Small intestine (tissue), 7 donors: Measurements from ENCODE around the gene TMEM121. TPM values are rescaled to one million over a fixed set of nuclear protein-coding genes. Genes with fewer than 3 reads are reported as not detected.

Experiments used
- DNase-seq, 2 donors: peaks; one replicate each; pipeline versions ENCODE4 v3.0.0 to v3.0.0-alpha.2; 2013
- FAIRE-seq: peaks from 2 replicates; lab custom pipeline; 2012; peaks lifted over from hg19 to GRCh38; lab: Jason Lieb, UNC
- H3K27ac ChIP-seq, 3 donors: one replicate each; pipeline ENCODE4 v1.5.1; 2013; ENCODE audit warnings: low read length in 2 of 3, mild to moderate bottlenecking in 2 of 3, control low read depth in 1 of 3, inconsistent platforms in 1 of 3, low read depth in 1 of 3, moderate library complexity in 1 of 3
- H3K27me3 ChIP-seq, 3 donors: one replicate each; pipeline ENCODE4 v1.6.1; 2013; ENCODE audit warnings: low read length in 3 of 3, inconsistent platforms in 1 of 3; ENCODE audit not compliant: control insufficient read depth in 3 of 3, insufficient read depth in 3 of 3
- H3K36me3 ChIP-seq, 3 donors: one replicate each; pipeline ENCODE4 v1.6.1; 2013; ENCODE audit warnings: low read length in 3 of 3, inconsistent platforms in 1 of 3, low read depth in 1 of 3, mild to moderate bottlenecking in 1 of 3, moderate library complexity in 1 of 3; ENCODE audit not compliant: control insufficient read depth in 3 of 3, insufficient read depth in 2 of 3
- H3K4me1 ChIP-seq, 3 donors: one replicate each; pipeline ENCODE4 v1.6.1; 2013; ENCODE audit warnings: low read length in 2 of 3, inconsistent platforms in 1 of 3, low read depth in 1 of 3, mild to moderate bottlenecking in 1 of 3, moderate library complexity in 1 of 3; ENCODE audit not compliant: control insufficient read depth in 3 of 3, insufficient read depth in 2 of 3
- H3K4me3 ChIP-seq, 3 donors: one replicate each; pipeline ENCODE4 v1.5.1; 2013; ENCODE audit warnings: low read length in 3 of 3, control low read depth in 1 of 3, inconsistent platforms in 1 of 3, low read depth in 1 of 3, mild to moderate bottlenecking in 1 of 3, moderate library complexity in 1 of 3
- H3K9me3 ChIP-seq, 2 donors: one replicate each; pipeline ENCODE4 v1.6.1; 2013; ENCODE audit warnings: low read depth in 1 of 2, low read length in 1 of 2; ENCODE audit not compliant: control insufficient read depth in 2 of 2, insufficient read depth in 1 of 2
- WGBS, 3 donors: extraction: QIAGEN DNeasy Blood & Tissue Kit; methylation state at CpG; one replicate each; pipeline ENCODE4 v1.1.7; 2013; 5-methylcytosine and 5-hydroxymethylcytosine counted together
- polyA plus RNA-seq, 4 donors: library from polyadenylated mRNA; stranded (reverse) in 3 of 4; unstranded in 1 of 4; fragments of 200-250 nt in 3 of 4; fragments of 120-200 nt in 1 of 4; gene quantifications; one replicate each; pipeline versions ENCODE4 v1.2.1 to v1.2.3, GENCODE V29; 2013
- donor health status: healthy with polysubstance abuse.
- donor health status: control.
- donor health status: control.
- donor health status: Bipolar disorder and iron deficiency.
- donor health status: healthy.

Gene TMEM121
- polyA plus RNA-seq, 4 donors = 1.5 to 2.0 TPM; not detected in 2

GRCh38 chr14:105495101-105495989 is 31.0 kb upstream of the TMEM121 start:
- H3K9me3 ChIP-seq = no peaks in the 10 kb centered on the region
- H3K4me3 ChIP-seq = no peak overlapping the region
- DNase-seq (no peak), FAIRE-seq (no peak)
- no peak overlapping the region for H3K27ac ChIP-seq
- H3K4me1 ChIP-seq = no peaks in the 10 kb centered on the region
- no peaks in the 10 kb centered on the region for H3K27me3 ChIP-seq
- WGBS, 3 donors = 83 to 89% (median 87%) methylated on average over 18 of the region's 18 CpGs
- H3K36me3 ChIP-seq = peaks cover 0 to 17% (median 2%) of the 10 kb centered on the region in 3 donors

- Histone ChIP-seq H3K27ac (no peak overlapping the region), H3K4me3 (no peak overlapping the region), H3K4me1 (no peaks in the 10 kb centered on the region), H3K27me3 (no peaks in the 10 kb centered on the region), H3K9me3 (no peaks in the 10 kb centered on the region), H3K36me3 (peaks cover 0 to 17% (median 2%) of the 10 kb centered on the region in 3 donors)
- DNase-seq (no peak), FAIRE-seq (no peak)
- 80 to 90% (median 84%) methylated on average over 17 to 18 of the region's 18 CpGs for WGBS, 3 donors
Observed at GRCh38 chr14:105495990-105496830, 30.2 kb upstream of the TMEM121 start.

- H3K27ac ChIP-seq = no peak overlapping the region
Observed at GRCh38 chr14:105496831-105497591, 29.4 kb upstream of the TMEM121 start.

GRCh38 chr14:105497671-105498429 is 28.5 kb upstream of the TMEM121 start:
- no peaks in the 10 kb centered on the region for H3K4me1 ChIP-seq
- H3K27ac ChIP-seq = no peak overlapping the region
- no peak overlapping the region for H3K4me3 ChIP-seq
- H3K9me3 ChIP-seq = no peaks in the 10 kb centered on the region
- DNase-seq = no peak
- peaks cover 0 to 12% (median 2%) of the 10 kb centered on the region in 3 donors for H3K36me3 ChIP-seq
- FAIRE-seq = no peak
- no peaks in the 10 kb centered on the region for H3K27me3 ChIP-seq
- 86 to 93% (median 89%) methylated on average over 29 to 31 of the region's 31 CpGs for WGBS, 3 donors

More at GRCh38 chr14:105496831-105497591, 29.4 kb upstream of the TMEM121 start:
- Histone ChIP-seq H3K36me3 (peaks cover 0 to 17% (median 2%) of the 10 kb centered on the region in 3 donors), H3K27me3 (no peaks in the 10 kb centered on the region), H3K4me1 (no peaks in the 10 kb centered on the region), H3K9me3 (no peaks in the 10 kb centered on the region), H3K4me3 (no peak overlapping the region)
- DNase-seq = no peak
- 91 to 95% (median 94%) methylated on average over 27 to 32 of the region's 32 CpGs for WGBS, 3 donors
- no peak for FAIRE-seq

- peaks cover 0 to 8% (median 2%) of the 10 kb centered on the region in 3 donors for H3K36me3 ChIP-seq
- no peak for DNase-seq
- WGBS, 3 donors = 91 to 92% (median 91%) methylated on average over 36 of the region's 36 CpGs
- no peaks in the 10 kb centered on the region for H3K4me1 ChIP-seq
- H3K27me3 ChIP-seq = no peaks in the 10 kb centered on the region
- no peaks in the 10 kb centered on the region for H3K9me3 ChIP-seq
- H3K4me3 ChIP-seq = no peak overlapping the region
- no peak for FAIRE-seq
- H3K27ac ChIP-seq = no peak overlapping the region
Observed at GRCh38 chr14:105498430-105499255, 27.7 kb upstream of the TMEM121 start.

GRCh38 chr14:105499256-105500035 is 26.9 kb upstream of the TMEM121 start:
- no peak overlapping the region for H3K4me3 ChIP-seq
- no peaks in the 10 kb centered on the region for H3K4me1 ChIP-seq
- no peak for FAIRE-seq
- no peak overlapping the region for H3K27ac ChIP-seq
- no peaks in the 10 kb centered on the region for H3K9me3 ChIP-seq
- 67 to 76% (median 75%) methylated on average over 24 to 27 of the region's 27 CpGs for WGBS, 3 donors
- peaks cover 0 to 8% (median 2%) of the 10 kb centered on the region in 3 donors for H3K36me3 ChIP-seq
- peak in 1 of 2 donors; percentile 41 for DNase-seq
- H3K27me3 ChIP-seq = no peaks in the 10 kb centered on the region
